ENCODE data around the gene OR6Y1.

Gene OR6Y1, protein sequence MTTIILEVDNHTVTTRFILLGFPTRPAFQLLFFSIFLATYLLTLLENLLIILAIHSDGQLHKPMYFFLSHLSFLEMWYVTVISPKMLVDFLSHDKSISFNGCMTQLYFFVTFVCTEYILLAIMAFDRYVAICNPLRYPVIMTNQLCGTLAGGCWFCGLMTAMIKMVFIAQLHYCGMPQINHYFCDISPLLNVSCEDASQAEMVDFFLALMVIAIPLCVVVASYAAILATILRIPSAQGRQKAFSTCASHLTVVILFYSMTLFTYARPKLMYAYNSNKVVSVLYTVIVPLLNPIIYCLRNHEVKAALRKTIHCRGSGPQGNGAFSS

DNA sequence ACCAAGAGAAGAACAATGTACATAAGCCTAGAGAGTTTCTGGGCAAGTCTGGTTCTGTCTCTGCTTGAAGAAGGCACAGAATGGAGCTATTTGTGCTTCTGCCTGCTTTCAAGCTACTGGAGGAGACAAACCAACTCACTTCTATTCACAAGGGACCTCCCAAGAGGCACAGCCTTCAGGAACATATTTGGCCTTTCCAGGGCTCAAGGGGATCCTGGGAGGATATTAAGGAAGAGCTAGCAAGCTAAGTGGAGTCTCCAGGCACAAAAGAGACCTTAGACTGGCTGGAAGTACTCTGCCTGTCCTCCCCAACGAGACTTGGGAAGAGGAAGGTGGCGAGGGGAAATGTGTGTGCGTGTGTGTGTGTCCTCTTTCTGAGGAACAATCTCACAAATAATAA is at the start of gene OR6Y1:
Gene OR6Y1 (minus strand): TSS at position 54 of the 400 bp plus-strand sequence. CDS start 6,300 bp downstream, outside the sequence.
- no peak for DNase-seq (ENCODE audit: low read depth)

DNA sequence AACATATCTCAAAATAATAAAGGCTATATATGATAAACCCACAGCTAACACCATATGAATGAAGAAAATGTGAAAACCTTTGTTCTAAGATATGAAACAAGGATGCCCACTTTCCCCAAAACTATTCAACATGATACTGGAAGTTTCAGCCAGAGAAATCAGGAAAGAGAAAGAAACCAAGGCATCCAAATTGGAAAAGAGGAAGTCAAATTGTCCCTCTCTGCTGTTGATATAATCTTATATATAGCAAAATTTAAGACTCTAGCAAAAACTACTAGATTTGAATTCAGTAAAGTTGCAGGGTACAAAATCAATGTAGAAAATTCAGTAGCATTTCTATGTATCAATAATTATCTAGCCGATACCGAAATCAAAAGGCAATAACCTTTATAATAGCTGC is 46.5 kb upstream of the OR6Y1 start:
- no peak for DNase-seq (ENCODE audit: low read depth)

GRCh38 chr1:158586942-158587341 is 32.7 kb upstream of the OR6Y1 start:
- no peak for DNase-seq (ENCODE audit: low read depth)

GRCh38 chr1:158583962-158584361 is 29.8 kb upstream of the OR6Y1 start:
- DNase-seq (ENCODE audit: low read depth) = no peak

DNA sequence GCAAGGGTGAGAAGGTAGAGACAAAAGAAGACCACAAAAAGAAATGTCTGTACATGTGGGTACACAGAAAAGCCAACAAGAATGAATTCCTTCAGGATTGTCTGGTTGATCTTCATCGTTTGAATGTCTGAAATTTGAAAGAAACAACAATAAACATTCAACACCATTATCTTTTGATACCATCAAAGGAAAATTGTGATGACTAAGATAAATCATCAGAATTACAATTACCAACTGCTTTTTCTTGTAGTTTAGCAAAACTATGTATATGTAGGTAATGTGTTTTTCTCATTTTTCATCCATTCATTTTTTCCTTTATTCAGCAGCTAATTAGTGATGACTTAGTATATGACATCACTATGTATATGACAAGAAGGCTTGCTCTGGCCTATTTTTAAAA is 25.5 kb upstream of the OR6Y1 start, which contains the start of gene OR10X1:
Gene OR10X1 (minus strand): TSS at position 167 of the 400 bp plus-strand sequence. CDS start 0 bp downstream, at position 167.
- no peak for DNase-seq (ENCODE audit: low read depth)

- DNase-seq (ENCODE audit: low read depth) = no peak
These were observed 23.4 kb upstream of the OR6Y1 start for GRCh38 chr1:158577561-158577960.

GRCh38 chr1:158572226-158572625 is 18.0 kb upstream of the OR6Y1 start:
- DNase-seq (ENCODE audit: low read depth) = no peak

DNA sequence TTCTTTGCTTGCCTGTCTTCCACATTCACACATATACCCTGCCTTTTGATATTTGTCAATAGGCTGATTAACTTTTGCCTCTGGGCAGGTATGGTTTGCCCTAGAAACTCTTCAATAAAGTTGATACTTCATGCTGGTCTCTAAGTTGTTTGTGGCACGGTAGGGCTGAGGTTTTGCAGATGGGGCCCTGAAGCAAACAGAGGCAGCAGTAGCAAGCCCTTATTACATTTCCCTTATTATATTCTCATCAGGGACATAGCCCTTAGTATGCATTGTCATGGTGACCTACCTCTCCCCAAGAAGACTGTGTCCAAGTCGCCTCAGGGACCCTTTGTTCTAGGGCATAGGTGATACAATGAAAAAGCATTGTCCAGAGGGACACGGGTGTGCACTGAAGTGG is 16.3 kb upstream of the OR6Y1 start, which contains the start of gene OR6P1:
Gene OR6P1 (minus strand): TSS at position 101 of the 400 bp plus-strand sequence. CDS start 6,976 bp downstream, outside the sequence.
- no peak for DNase-seq (ENCODE audit: low read depth)

DNA sequence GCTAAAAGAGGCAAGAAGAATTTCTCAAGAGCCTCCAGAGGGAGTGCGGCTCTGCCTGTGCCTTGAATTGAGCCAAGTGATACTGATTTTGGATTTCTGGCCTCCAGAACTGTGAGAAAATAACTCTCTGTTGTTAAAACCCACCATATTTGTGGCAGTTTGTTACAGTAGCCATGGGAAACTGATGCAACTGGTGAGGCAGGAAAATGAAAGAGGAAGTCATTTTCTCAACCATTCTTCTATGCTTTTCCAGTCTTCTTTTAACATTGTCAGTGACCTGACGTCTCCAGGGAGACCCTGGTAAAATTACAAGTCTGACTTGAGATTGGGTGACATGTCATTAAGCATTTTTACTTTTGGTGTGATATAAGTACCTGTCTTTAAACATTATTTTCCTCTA is 10.4 kb upstream of the OR6Y1 start:
- DNase-seq (ENCODE audit: low read depth) = no peak

- no peak for DNase-seq (ENCODE audit: low read depth)
These were observed 9.6 kb upstream of the OR6Y1 start for GRCh38 chr1:158563853-158564252.

GRCh38 chr1:158559696-158560095 is 5.5 kb upstream of the OR6Y1 start:
- no peak for DNase-seq (ENCODE audit: low read depth)

DNA sequence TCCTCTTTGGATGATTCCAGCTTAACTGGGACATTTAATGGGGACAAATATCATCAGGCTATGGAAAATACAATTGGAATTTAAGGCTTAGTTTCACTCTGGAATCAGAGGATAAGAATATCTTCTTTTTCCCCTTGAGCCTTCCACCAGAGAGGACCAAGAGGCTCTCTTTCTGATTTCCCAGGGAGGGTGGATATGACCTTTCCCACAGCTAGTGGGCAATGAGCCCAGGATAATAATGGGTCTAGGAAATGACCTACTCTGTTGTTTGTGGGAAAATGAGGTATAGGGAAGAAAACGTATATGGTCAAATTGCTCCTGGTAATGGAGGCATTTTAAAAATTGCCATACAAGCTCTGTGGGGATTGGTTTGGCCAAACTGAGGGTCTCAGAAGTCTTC is 1.9 kb downstream of the OR6Y1 start:
- no peak for DNase-seq (ENCODE audit: low read depth)

GRCh38 chr1:158547533-158547932 is 6.7 kb downstream of the OR6Y1 start:
- no peak for DNase-seq (ENCODE audit: low read depth)

DNA sequence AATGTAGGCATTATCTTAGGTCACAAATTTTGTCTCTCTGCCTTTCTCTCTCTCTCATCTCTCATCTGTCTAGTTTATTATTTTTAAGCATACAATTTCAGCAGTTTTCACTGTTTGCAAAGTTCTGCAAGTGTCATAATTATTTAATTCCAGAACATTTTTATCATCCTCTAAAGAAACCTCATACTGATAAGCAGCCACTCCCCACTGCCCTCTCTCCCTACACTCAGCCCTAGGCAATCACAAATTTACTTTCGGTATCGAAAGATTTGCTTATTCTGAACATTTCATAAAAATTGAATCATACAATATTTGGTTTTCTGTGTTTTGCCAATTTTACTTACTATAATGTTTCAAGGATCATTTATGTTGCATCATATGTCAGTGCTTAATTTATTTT is 16.6 kb downstream of the OR6Y1 start:
- DNase-seq (ENCODE audit: low read depth) = no peak

DNA sequence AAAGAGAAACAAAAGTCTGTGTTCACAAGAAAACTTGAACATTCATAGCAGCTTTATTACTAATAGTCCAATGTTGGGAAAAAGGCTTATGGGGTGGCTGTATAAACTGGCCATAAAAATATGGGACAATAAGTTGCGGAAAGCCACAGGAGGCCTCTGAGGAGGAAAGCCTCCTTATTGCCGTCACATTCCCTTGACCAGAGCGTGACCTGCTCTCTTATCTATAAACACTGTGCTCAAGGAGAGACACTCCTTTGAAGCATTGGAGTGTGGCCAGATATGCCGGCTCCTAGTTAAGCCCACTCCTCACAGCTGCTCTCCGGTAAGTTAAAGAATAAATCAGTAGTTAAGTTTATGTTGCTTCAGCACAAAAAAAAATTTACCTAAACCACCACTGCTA is 19.7 kb downstream of the OR6Y1 start:
- no peak for DNase-seq (ENCODE audit: low read depth)

- no peak for DNase-seq (ENCODE audit: low read depth)
These were observed 26.9 kb downstream of the OR6Y1 start for GRCh38 chr1:158527190-158527815.

- no peak for DNase-seq (ENCODE audit: low read depth)
These were observed 32.5 kb downstream of the OR6Y1 start for GRCh38 chr1:158521666-158522058.

DNA sequence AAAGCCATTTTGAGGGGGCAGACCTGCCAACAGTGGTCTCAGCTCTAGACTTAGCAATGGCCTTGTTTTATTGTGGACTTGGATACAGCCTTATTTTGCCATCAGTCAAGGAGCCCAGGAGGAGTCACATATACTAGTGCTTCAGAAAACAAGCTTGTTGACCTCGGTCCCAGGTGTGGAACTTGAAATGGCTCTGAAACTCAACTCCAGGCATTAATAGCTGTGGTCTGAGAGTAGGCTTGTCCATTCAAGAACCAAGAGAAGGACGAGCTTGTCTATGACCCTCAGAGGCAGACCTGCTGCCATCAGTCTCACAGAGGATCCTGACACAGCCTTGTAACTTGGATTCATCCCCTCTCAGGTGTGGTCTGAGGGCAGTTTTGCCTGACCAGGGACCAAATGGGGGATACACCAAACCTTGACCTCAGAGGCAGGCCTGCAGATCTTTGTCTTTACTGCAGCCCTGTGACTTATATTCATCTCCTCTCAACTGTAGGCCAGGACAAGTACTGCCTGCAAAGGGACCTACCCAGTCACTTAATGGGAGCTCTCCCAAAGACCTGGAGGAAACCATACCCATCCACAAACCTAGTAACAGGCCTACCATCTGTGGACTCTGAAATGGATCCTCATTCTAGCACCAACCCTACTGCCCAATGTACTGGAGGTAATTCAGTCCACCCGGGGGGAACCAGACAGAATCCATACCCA is 33.1 kb downstream of the OR6Y1 start:
- no peak for DNase-seq (ENCODE audit: low read depth)

DNA sequence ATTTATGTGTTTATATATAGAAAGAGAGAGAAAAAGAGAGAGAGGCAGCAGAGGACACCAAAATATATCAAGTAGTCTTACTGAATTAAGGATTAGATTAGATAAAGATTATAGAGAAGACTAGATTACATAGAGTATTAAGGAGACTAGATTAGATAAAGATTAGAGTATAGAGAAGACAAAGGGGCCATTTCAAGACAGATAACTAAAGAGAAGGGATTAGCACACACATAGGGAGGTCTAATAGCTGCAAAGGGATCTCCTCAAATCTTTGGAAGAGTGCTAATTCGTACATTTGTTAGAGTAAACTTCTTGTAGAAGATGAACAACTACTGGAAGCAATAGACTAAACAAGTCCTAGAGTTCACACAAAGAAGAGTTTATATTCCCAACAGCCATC is 34.2 kb downstream of the OR6Y1 start:
- DNase-seq (ENCODE audit: low read depth) = no peak

DNA sequence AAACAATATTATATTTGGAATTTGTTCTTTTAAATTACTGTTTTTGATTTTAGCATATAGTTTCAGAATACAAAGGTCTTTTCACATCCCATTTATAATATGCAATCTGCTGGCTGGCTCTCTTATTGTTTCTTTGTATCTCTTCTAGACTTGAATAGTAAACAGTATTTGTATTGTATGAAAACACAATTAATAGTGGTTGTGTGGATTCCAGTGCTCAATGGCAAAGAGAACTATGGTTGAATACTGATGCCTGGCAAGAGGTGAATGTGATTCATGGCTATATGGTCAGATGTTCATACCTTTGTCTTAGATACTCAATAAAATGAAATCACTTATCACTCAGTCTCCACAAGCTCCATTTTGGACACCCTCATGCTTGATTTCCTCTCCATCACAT is 37.2 kb downstream of the OR6Y1 start:
- no peak for DNase-seq (ENCODE audit: low read depth)

GRCh38 chr1:158509471-158510156 is 44.6 kb downstream of the OR6Y1 start:
- DNase-seq (ENCODE audit: low read depth) = no peak

- DNase-seq (ENCODE audit: low read depth) = no peak
These were observed 46.7 kb downstream of the OR6Y1 start for GRCh38 chr1:158507511-158507910.
